ENCODE results near the gene CDKAL1.

DNA sequence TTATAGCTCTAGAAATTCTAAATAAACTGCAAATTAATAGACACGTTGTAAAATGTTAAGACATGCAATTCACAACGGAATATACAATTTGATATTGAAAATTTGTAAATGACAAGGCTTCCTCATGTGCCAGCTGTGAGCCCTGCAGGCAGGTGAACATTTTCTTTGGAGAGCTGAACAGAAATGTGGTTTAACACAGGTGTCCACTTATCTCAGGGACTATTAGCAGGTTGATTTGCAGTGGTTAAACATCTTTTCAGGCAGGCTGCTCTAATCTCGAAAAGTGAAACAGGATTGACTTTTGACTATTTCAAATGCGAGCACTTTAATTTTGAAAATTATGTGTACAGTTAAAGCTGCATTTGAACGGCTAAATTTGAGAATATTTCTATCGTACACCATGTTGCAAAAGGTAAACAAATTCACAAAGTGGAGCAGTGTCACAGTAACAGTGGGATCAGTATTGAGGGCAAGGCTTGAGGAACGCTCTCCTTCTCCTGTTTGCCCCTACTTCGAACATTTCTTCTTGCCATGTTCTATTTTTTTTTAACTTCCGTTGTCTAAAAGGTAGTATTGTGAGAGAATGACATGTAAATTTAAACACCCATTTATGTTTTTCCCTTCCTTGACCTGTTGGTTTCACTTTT, 210.8 kb downstream of the CDKAL1 start:
- TF ChIP-seq SP1 (IDR thresholded peaks at IDR 0.05) (no peak), ELF4 (IDR thresholded peaks at IDR 0.05) (no peak), LEF1 (IDR thresholded peaks at IDR 0.05; ENCODE audit: borderline replicate concordance) (no peak), L3MBTL2 (conservative IDR thresholded peaks at IDR 0.05) (no peak), FOXA1 (IDR thresholded peaks at IDR 0.05) (no peak)
